Activated naive CD4-positive, alpha-beta T cell (primary cell): ENCODE data around the gene LTC4S.
A peak's percentile ranks its signal among the peaks of the same experiment; 100 is the strongest.

ENCODE experiments used
- DNase-seq, 4 experiments: peaks; one replicate each; lab custom pipeline; 2025; lab: John Stamatoyannopoulos, UW

Gene LTC4S

GRCh38 chr5:179795863-179796833, 2.4 kb downstream of the LTC4S start:
- DNase-seq: peak in 2 of 4 experiments; percentile 59 to 69

GRCh38 chr5:179796877-179797608, 3.3 kb downstream of the LTC4S start:
- no peak for DNase-seq

- DNase-seq: no peak
Measured at GRCh38 chr5:179797741-179798140, 4.0 kb downstream of the LTC4S start.

GRCh38 chr5:179798144-179798770, 4.5 kb downstream of the LTC4S start:
- no peak for DNase-seq

- DNase-seq: no peak
Measured at GRCh38 chr5:179798771-179799643, 5.2 kb downstream of the LTC4S start.

DNA sequence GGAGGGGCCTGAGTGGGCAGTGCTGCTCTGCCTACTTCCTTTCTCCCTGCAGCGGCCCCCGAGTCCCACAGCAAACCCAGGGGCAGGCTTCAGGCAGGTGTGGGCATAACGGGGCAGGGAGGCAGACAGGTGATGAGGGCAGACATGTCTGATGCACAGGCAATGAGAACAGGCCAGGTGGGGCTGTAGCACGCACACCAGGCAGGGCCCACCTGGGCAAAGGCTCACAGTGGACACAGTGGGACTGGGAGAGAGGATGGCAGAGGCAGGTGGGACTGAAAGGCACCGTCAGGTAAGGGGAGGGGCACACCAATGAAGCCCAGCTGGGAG, 5.8 kb downstream of the LTC4S start:
- DNase-seq: no peak

DNA sequence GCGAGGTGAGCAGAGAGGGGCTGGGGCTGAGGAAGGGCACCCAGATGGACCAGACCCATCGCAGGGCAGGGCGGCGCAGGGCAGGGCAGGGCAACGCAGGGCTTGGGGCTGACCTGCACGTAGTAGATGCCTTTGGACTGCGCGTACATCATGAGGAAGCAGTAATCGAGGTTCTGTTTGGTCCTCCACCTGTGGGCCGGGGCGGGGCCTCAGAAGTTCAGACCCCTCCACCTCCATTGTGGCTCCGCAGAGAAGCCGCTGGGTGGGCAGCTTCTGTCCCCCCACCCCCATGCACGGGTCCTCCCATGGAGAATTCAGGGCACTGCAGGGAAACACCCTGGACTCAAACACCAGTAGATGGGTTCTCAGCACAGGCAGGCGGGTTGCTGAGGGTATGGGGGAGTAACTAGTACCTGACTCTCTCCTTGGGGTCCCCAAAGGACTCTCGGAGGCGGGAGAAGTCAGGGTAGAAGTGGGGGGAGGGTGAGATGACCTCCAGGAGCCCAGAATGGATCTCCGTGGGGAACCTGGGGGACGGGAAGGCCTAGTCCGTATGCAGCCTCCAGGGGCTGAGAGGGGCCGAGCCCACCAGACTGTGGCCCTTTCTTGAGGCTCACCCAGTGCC, 6.4 kb downstream of the LTC4S start:
- DNase-seq: no peak

DNA sequence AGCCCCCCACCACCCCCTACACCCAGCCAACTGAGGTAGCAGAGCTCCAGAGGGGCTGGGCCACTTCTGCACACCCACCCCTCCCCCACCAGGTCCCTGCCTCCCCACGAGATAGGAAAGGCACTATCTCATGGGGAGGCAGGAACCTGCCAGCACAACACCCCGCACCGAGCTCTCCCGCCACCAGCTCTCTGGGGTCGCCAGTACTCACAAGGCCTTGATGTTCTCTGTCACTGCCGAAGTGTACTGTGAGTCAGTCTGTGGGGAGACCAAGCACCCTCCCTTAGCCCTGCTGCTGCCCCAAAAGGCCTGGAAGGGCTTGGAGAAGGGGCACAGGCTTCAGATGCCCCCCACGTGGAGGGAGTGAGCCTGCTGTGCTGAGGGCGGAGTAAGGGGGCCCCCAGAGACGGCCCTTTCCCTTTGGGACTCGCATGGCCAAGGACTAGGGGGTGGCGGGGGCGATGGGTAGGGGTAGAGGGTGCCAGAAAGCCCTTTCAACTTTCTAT, 7.0 kb downstream of the LTC4S start:
- DNase-seq: no peak

- DNase-seq: peak; percentile 51 to 83 (median 74)
Measured at GRCh38 chr5:179801304-179802206, 7.8 kb downstream of the LTC4S start.

GRCh38 chr5:179802207-179802883, 8.6 kb downstream of the LTC4S start:
- no peak for DNase-seq

GRCh38 chr5:179802950-179803562, 9.3 kb downstream of the LTC4S start:
- DNase-seq: no peak

- no peak for DNase-seq
Measured at GRCh38 chr5:179803651-179804554, 10.1 kb downstream of the LTC4S start.

GRCh38 chr5:179804555-179804947, 10.8 kb downstream of the LTC4S start:
- no peak for DNase-seq

- no peak for DNase-seq
Measured at GRCh38 chr5:179805070-179805528, 11.3 kb downstream of the LTC4S start.

DNA sequence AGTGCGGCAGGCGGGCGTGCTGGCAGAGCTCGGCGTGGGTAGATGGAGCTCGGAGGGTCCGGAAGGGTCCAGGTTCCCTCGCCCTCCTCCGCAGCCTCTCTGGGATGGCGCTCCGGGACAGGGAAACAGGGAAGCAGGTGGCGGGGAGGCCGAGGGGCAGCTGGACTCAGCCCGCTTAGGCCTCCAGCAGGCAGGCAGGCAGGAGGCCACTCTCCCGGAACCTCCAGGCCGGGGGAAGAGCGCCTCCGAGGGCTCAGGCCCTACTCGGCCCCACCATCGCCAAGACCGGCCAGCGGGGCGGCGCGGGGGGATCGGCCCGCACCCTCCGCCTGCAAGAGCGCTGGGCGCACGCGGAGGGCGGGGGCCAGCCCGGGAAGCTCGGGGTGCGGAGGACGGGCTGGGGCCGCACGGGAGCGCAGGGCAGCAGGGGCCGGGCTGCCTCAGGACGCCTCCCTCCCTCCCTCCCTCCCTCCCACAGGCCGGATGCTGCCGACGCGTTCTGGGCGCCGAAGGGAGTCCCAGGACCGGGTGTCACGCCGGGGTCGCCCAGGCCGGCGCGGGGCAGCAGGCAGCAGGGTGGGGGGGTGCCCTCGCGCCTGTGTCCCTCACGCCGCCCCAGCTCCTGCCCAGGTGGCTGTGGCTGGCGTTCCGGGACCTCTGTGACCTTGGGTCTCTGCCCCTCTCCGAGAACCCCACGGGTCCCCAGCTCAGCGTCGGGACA, 11.9 kb downstream of the LTC4S start:
- DNase-seq: no peak

DNA sequence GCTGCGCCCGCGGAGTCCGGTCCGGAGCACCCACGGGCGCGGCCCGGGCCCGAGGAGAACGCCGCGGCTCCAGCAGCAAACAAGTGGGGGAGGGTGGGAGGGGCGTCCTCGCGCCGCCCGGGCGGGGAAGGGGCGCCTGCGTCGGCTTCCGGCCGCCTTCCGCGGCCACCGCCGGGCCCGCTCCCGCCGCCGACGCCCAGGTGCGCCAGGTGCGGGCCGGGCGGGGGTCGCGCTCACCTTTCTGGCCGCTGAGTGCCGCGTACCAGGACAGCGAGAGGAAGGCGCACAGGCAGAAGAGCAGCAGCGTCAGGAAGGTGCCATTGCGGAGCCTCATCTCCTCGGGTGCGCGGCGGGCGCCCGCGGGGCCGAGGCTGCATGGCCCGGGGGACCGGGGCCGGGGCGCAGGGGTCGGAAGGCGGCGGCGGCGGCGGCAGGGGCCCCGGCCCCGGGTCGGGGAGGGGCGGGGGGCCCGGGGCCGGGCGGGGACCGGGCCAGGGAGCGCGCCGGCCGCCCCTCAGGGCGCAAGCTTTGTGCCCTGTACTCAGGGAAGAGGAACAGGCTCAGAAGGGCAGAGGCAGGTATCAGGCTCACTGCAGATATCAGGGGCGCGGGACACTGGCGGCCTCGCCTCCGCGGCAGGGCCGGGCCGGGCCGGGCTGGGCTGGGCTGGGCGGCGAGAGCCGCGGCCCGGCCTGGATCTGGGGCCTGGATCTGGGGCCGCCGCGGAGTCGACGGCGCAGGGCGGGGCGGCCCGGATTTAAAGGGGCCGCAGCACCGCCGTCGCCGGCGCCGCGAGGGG, 12.7 kb downstream of the LTC4S start, which contains the start of gene MGAT4B:
Gene MGAT4B (minus strand): TSS at position 617 of the 799 bp plus-strand sequence. CDS start 283 bp downstream, at position 334.
- DNase-seq: peak in 1 of 4 experiments; percentile 37
